OCI-LY3 (cell line): ENCODE measurements around the gene GREM1.

Experiments used
- CTCF ChIP-seq: fragments of 200-600, 300-600 bp; sonication (generic); IDR thresholded peaks from 2 replicates; pipeline ENCODE4 v1.5.1; 2014; ENCODE audit warnings: antibody characterized with exemption, low read length, low read depth
- EZH2phosphoT487 ChIP-seq: fragments of 200-600 bp; shearing (Covaris generic); IDR thresholded peaks from 2 replicates; pipeline ENCODE4 v1.6.1; 2018; ENCODE audit warnings: antibody characterized with exemption, mixed run types, low read depth

- TF ChIP-seq CTCF (no peak), EZH2phosphoT487 (no peak)
Measured at GRCh38 chr15:32765236-32765635, 47.4 kb downstream of the GREM1 start.
